HEK293 (cell line): ENCODE measurements around the gene CAPN5.

Experiments
- GLI4 ChIP-seq: fragments of 450-650 bp; formaldehyde crosslinking; IDR thresholded peaks from 2 replicates; pipeline ENCODE4 v1.5.1; 2016; ENCODE audit warnings: missing biosample characterization, missing genetic modification characterization
- SETDB1 ChIP-seq: IDR thresholded peaks from one replicate; pipeline ENCODE4 v1.6.1; 2017; ENCODE audit warnings: mild to moderate bottlenecking, low read length, moderate library complexity, mixed read lengths; ENCODE audit not compliant: insufficient read length
- ZFP41 ChIP-seq: fragments of 450-650 bp; formaldehyde crosslinking; IDR thresholded peaks from 2 replicates; pipeline ENCODE4 v1.5.1; 2016; ENCODE audit warnings: missing biosample characterization, missing genetic modification characterization, borderline replicate concordance
- ZNF146 ChIP-seq: fragments of 450-650 bp; formaldehyde crosslinking; IDR thresholded peaks from 2 replicates; pipeline ENCODE4 v1.5.1; 2016; ENCODE audit warnings: missing biosample characterization, missing genetic modification characterization
- TF ChIP-seq, protein P1 (sequence below): fragments of 450-650 bp; formaldehyde crosslinking; IDR thresholded peaks from 2 replicates; pipeline ENCODE4 v1.5.1; 2017; ENCODE audit warnings: missing biosample characterization, missing genetic modification characterization
- TF ChIP-seq, protein P2 (sequence below): fragments of 450-650 bp; formaldehyde crosslinking; IDR thresholded peaks from 2 replicates; pipeline ENCODE4 v1.5.1; 2016; ENCODE audit warnings: missing biosample characterization, missing genetic modification characterization
- TF ChIP-seq, protein P3 (sequence below): fragments of 450-650 bp; formaldehyde crosslinking; IDR thresholded peaks from 2 replicates; pipeline ENCODE4 v1.5.1; 2016; ENCODE audit warnings: missing biosample characterization, missing genetic modification characterization
- TF ChIP-seq, protein P4 (sequence below): fragments of 450-650 bp; formaldehyde crosslinking; IDR thresholded peaks from 2 replicates; pipeline ENCODE4 v1.5.1; 2016; ENCODE audit warnings: missing biosample characterization, missing genetic modification characterization
- TF ChIP-seq, protein P5 (sequence below): fragments of 450-650 bp; formaldehyde crosslinking; IDR thresholded peaks from 2 replicates; pipeline ENCODE4 v1.5.1; 2016; ENCODE audit warnings: missing biosample characterization, missing genetic modification characterization

DNA sequence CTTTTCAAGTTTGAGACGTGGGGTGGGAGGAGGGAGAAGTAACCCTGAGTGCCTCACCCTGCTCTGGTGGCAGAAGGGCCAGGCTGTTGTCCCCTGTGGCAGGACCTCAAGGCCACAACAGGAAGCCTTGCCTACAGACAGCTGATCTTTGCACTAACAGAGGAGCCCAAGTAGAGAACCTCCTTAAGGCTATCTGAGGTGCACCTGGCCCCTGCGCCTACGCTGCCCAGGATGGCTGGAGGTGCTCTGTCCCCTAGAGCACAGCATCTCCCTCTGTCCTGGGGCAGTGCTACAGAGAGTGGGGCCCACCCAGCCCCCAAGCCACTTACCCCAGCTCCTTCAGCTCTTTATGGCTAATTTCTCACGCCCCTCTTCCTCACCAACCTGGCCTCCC lies 88.3 kb downstream of the CAPN5 start:
- TF ChIP-seq SETDB1 (no peak), GLI4 (tag by site-specific recombination) (no peak), ZNF146 (tag by site-specific recombination) (no peak), ZFP41 (tag by site-specific recombination) (no peak)
- TF ChIP-seq, protein P1, sequence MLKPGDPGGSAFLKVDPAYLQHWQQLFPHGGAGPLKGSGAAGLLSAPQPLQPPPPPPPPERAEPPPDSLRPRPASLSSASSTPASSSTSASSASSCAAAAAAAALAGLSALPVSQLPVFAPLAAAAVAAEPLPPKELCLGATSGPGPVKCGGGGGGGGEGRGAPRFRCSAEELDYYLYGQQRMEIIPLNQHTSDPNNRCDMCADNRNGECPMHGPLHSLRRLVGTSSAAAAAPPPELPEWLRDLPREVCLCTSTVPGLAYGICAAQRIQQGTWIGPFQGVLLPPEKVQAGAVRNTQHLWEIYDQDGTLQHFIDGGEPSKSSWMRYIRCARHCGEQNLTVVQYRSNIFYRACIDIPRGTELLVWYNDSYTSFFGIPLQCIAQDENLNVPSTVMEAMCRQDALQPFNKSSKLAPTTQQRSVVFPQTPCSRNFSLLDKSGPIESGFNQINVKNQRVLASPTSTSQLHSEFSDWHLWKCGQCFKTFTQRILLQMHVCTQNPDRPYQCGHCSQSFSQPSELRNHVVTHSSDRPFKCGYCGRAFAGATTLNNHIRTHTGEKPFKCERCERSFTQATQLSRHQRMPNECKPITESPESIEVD (tag by site-specific recombination), result no peak
- TF ChIP-seq, protein P2, sequence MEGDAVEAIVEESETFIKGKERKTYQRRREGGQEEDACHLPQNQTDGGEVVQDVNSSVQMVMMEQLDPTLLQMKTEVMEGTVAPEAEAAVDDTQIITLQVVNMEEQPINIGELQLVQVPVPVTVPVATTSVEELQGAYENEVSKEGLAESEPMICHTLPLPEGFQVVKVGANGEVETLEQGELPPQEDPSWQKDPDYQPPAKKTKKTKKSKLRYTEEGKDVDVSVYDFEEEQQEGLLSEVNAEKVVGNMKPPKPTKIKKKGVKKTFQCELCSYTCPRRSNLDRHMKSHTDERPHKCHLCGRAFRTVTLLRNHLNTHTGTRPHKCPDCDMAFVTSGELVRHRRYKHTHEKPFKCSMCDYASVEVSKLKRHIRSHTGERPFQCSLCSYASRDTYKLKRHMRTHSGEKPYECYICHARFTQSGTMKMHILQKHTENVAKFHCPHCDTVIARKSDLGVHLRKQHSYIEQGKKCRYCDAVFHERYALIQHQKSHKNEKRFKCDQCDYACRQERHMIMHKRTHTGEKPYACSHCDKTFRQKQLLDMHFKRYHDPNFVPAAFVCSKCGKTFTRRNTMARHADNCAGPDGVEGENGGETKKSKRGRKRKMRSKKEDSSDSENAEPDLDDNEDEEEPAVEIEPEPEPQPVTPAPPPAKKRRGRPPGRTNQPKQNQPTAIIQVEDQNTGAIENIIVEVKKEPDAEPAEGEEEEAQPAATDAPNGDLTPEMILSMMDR (tag by site-specific recombination), result no peak
- TF ChIP-seq, protein P3, sequence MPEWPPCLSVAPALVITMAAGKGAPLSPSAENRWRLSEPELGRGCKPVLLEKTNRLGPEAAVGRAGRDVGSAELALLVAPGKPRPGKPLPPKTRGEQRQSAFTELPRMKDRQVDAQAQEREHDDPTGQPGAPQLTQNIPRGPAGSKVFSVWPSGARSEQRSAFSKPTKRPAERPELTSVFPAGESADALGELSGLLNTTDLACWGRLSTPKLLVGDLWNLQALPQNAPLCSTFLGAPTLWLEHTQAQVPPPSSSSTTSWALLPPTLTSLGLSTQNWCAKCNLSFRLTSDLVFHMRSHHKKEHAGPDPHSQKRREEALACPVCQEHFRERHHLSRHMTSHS (tag by site-specific recombination), result no peak
- TF ChIP-seq, protein P4, sequence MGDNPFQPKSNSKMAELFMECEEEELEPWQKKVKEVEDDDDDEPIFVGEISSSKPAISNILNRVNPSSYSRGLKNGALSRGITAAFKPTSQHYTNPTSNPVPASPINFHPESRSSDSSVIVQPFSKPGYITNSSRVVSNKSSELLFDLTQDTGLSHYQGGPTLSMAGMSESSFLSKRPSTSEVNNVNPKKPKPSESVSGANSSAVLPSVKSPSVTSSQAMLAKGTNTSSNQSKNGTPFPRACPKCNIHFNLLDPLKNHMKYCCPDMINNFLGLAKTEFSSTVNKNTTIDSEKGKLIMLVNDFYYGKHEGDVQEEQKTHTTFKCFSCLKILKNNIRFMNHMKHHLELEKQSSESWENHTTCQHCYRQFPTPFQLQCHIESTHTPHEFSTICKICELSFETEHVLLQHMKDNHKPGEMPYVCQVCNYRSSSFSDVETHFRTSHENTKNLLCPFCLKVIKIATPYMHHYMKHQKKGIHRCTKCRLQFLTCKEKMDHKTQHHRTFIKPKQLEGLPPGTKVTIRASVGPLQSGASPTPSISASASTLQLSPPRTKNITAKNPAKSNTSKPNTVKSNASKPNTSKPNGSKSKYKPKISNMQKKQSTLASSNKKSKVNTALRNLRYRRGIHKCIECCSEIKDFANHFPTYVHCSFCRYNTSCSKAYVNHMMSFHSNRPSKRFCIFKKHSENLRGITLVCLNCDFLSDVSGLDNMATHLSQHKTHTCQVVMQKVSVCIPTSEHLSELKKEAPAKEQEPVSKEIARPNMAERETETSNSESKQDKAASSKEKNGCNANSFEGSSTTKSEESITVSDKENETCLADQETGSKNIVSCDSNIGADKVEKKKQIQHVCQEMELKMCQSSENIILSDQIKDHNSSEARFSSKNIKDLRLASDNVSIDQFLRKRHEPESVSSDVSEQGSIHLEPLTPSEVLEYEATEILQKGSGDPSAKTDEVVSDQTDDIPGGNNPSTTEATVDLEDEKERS (tag by site-specific recombination), result no peak
- TF ChIP-seq, protein P5, sequence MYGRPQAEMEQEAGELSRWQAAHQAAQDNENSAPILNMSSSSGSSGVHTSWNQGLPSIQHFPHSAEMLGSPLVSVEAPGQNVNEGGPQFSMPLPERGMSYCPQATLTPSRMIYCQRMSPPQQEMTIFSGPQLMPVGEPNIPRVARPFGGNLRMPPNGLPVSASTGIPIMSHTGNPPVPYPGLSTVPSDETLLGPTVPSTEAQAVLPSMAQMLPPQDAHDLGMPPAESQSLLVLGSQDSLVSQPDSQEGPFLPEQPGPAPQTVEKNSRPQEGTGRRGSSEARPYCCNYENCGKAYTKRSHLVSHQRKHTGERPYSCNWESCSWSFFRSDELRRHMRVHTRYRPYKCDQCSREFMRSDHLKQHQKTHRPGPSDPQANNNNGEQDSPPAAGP (tag by site-specific recombination), result no peak
